ENCODE data around the gene ARHGAP45. TPM values are rescaled to one million over a fixed set of nuclear protein-coding genes. Genes with fewer than 3 reads are reported as not detected.

Gene ARHGAP45
- polyA plus RNA-seq, 2 donors: 8.9 to 17.7 TPM

- H3K27me3 ChIP-seq (ENCODE audit: control insufficient read depth in 1 of 2, insufficient read depth in 2 of 2, low read length in 2 of 2): no peaks in the 10 kb centered on the region
- H3K4me1 ChIP-seq (ENCODE audit: control insufficient read depth in 2 of 2, insufficient read depth in 2 of 2, low read length in 1 of 2): peaks cover 5% of the 10 kb centered on the region in 2 donors
- H3K4me3 ChIP-seq (ENCODE audit: low read depth in 1 of 2, low read length in 2 of 2): peak overlapping the region; percentile 17 to 35
- no peaks in the 10 kb centered on the region for H3K9me3 ChIP-seq (ENCODE audit: control insufficient read depth in 2 of 2, insufficient read depth in 1 of 2, low read depth in 1 of 2, low read length in 1 of 2)
- H3K36me3 ChIP-seq (ENCODE audit: control insufficient read depth in 2 of 2, insufficient read depth in 2 of 2, low read length in 1 of 2): peaks cover 0 to 9% of the 10 kb centered on the region in 2 donors
- WGBS, 2 donors: 25 to 27% methylated on average over 16 of the region's 16 CpGs
- peak overlapping the region; percentile 11 to 36 for H3K27ac ChIP-seq (ENCODE audit: low read depth in 2 of 2, low read length in 1 of 2)
Measured at GRCh38 chr19:1076951-1077350, 10.0 kb downstream of the ARHGAP45 start.

- WGBS, 2 donors: 87 to 88% methylated on average over 44 to 45 of the region's 45 CpGs
- Histone ChIP-seq H3K27me3 (ENCODE audit: control insufficient read depth in 1 of 2, insufficient read depth in 2 of 2, low read length in 2 of 2) (no peaks in the 10 kb centered on the region), H3K9me3 (ENCODE audit: control insufficient read depth in 2 of 2, insufficient read depth in 1 of 2, low read depth in 1 of 2, low read length in 1 of 2) (no peaks in the 10 kb centered on the region), H3K4me3 (ENCODE audit: low read depth in 1 of 2, low read length in 2 of 2) (no peak overlapping the region), H3K27ac (ENCODE audit: low read depth in 2 of 2, low read length in 1 of 2) (no peak overlapping the region), H3K4me1 (ENCODE audit: control insufficient read depth in 2 of 2, insufficient read depth in 2 of 2, low read length in 1 of 2) (peaks cover 5 to 17% of the 10 kb centered on the region in 2 donors), H3K36me3 (ENCODE audit: control insufficient read depth in 2 of 2, insufficient read depth in 2 of 2, low read length in 1 of 2) (peaks cover 0 to 4% of the 10 kb centered on the region in 2 donors)
Measured at GRCh38 chr19:1079566-1080111, 12.7 kb downstream of the ARHGAP45 start.

- Histone ChIP-seq H3K9me3 (ENCODE audit: control insufficient read depth in 2 of 2, insufficient read depth in 1 of 2, low read depth in 1 of 2, low read length in 1 of 2) (no peaks in the 10 kb centered on the region), H3K4me1 (ENCODE audit: control insufficient read depth in 2 of 2, insufficient read depth in 2 of 2, low read length in 1 of 2) (peaks cover 5 to 21% of the 10 kb centered on the region in 2 donors), H3K27ac (ENCODE audit: low read depth in 2 of 2, low read length in 1 of 2) (no peak overlapping the region), H3K4me3 (ENCODE audit: low read depth in 1 of 2, low read length in 2 of 2) (no peak overlapping the region), H3K27me3 (ENCODE audit: control insufficient read depth in 1 of 2, insufficient read depth in 2 of 2, low read length in 2 of 2) (no peaks in the 10 kb centered on the region), H3K36me3 (ENCODE audit: control insufficient read depth in 2 of 2, insufficient read depth in 2 of 2, low read length in 1 of 2) (peaks cover 0 to 6% of the 10 kb centered on the region in 2 donors)
- WGBS, 2 donors: 92 to 93% methylated on average over 49 to 50 of the region's 50 CpGs
Measured at GRCh38 chr19:1080360-1081161, 13.6 kb downstream of the ARHGAP45 start.

- Histone ChIP-seq H3K4me3 (ENCODE audit: low read depth in 1 of 2, low read length in 2 of 2) (peak overlapping the region in 1 of 2 donors; percentile 3), H3K36me3 (ENCODE audit: control insufficient read depth in 2 of 2, insufficient read depth in 2 of 2, low read length in 1 of 2) (peaks cover 0 to 14% of the 10 kb centered on the region in 2 donors)
- 55 to 64% methylated on average over 55 to 58 of the region's 58 CpGs for WGBS, 2 donors
Measured at GRCh38 chr19:1081301-1082164, 14.6 kb downstream of the ARHGAP45 start.

GRCh38 chr19:1082165-1082927, 15.4 kb downstream of the ARHGAP45 start:
- Histone ChIP-seq H3K27me3 (ENCODE audit: control insufficient read depth in 1 of 2, insufficient read depth in 2 of 2, low read length in 2 of 2) (no peaks in the 10 kb centered on the region), H3K27ac (ENCODE audit: low read depth in 2 of 2, low read length in 1 of 2) (peak overlapping the region; percentile 65 to 85), H3K4me1 (ENCODE audit: control insufficient read depth in 2 of 2, insufficient read depth in 2 of 2, low read length in 1 of 2) (peaks cover 5 to 23% of the 10 kb centered on the region in 2 donors), H3K4me3 (ENCODE audit: low read depth in 1 of 2, low read length in 2 of 2) (peak overlapping the region; percentile 5 to 44), H3K9me3 (ENCODE audit: control insufficient read depth in 2 of 2, insufficient read depth in 1 of 2, low read depth in 1 of 2, low read length in 1 of 2) (no peaks in the 10 kb centered on the region), H3K36me3 (ENCODE audit: control insufficient read depth in 2 of 2, insufficient read depth in 2 of 2, low read length in 1 of 2) (peaks cover 0 to 18% of the 10 kb centered on the region in 2 donors)
- 20 to 24% methylated on average over 21 to 51 of the region's 51 CpGs for WGBS, 2 donors

More at GRCh38 chr19:1081301-1082164, 14.6 kb downstream of the ARHGAP45 start:
- H3K27me3 ChIP-seq (ENCODE audit: control insufficient read depth in 1 of 2, insufficient read depth in 2 of 2, low read length in 2 of 2): no peaks in the 10 kb centered on the region
- no peaks in the 10 kb centered on the region for H3K9me3 ChIP-seq (ENCODE audit: control insufficient read depth in 2 of 2, insufficient read depth in 1 of 2, low read depth in 1 of 2, low read length in 1 of 2)
- peak overlapping the region; percentile 14 to 59 for H3K27ac ChIP-seq (ENCODE audit: low read depth in 2 of 2, low read length in 1 of 2)
- peaks cover 5 to 23% of the 10 kb centered on the region in 2 donors for H3K4me1 ChIP-seq (ENCODE audit: control insufficient read depth in 2 of 2, insufficient read depth in 2 of 2, low read length in 1 of 2)

GRCh38 chr19:1082928-1083816, 16.2 kb downstream of the ARHGAP45 start:
- Histone ChIP-seq H3K36me3 (ENCODE audit: control insufficient read depth in 2 of 2, insufficient read depth in 2 of 2, low read length in 1 of 2) (peaks cover 0 to 22% of the 10 kb centered on the region in 2 donors), H3K4me3 (ENCODE audit: low read depth in 1 of 2, low read length in 2 of 2) (peak overlapping the region; percentile 5 to 44), H3K9me3 (ENCODE audit: control insufficient read depth in 2 of 2, insufficient read depth in 1 of 2, low read depth in 1 of 2, low read length in 1 of 2) (no peaks in the 10 kb centered on the region), H3K4me1 (ENCODE audit: control insufficient read depth in 2 of 2, insufficient read depth in 2 of 2, low read length in 1 of 2) (peaks cover 5 to 20% of the 10 kb centered on the region in 2 donors), H3K27ac (ENCODE audit: low read depth in 2 of 2, low read length in 1 of 2) (peak overlapping the region; percentile 65 to 72), H3K27me3 (ENCODE audit: control insufficient read depth in 1 of 2, insufficient read depth in 2 of 2, low read length in 2 of 2) (no peaks in the 10 kb centered on the region)
- 71 to 72% methylated on average over 57 to 59 of the region's 59 CpGs for WGBS, 2 donors

- WGBS, 2 donors: 78 to 80% methylated on average over 43 of the region's 43 CpGs
- peaks cover 5 to 20% of the 10 kb centered on the region in 2 donors for H3K4me1 ChIP-seq (ENCODE audit: control insufficient read depth in 2 of 2, insufficient read depth in 2 of 2, low read length in 1 of 2)
- H3K4me3 ChIP-seq (ENCODE audit: low read depth in 1 of 2, low read length in 2 of 2): no peak overlapping the region
- H3K27ac ChIP-seq (ENCODE audit: low read depth in 2 of 2, low read length in 1 of 2): peak overlapping the region in 1 of 2 donors; percentile 2
- peaks cover 0 to 33% of the 10 kb centered on the region in 2 donors for H3K36me3 ChIP-seq (ENCODE audit: control insufficient read depth in 2 of 2, insufficient read depth in 2 of 2, low read length in 1 of 2)
- no peaks in the 10 kb centered on the region for H3K27me3 ChIP-seq (ENCODE audit: control insufficient read depth in 1 of 2, insufficient read depth in 2 of 2, low read length in 2 of 2)
- H3K9me3 ChIP-seq (ENCODE audit: control insufficient read depth in 2 of 2, insufficient read depth in 1 of 2, low read depth in 1 of 2, low read length in 1 of 2): no peaks in the 10 kb centered on the region
Measured at GRCh38 chr19:1084024-1084868, 17.3 kb downstream of the ARHGAP45 start.

All from esophagus (tissue), 2 donors.